Keratinocyte (primary cell): Measurements from ENCODE around the gene G6PD. TPM values are rescaled to one million over a fixed set of nuclear protein-coding genes. Genes with fewer than 3 reads are reported as not detected.

ENCODE experiments used
- DNase-seq: peaks from one replicate; pipeline ENCODE4 v3.0.0-alpha.2; 2011; ENCODE audit warnings: low read depth, missing footprints, low spot score
- FAIRE-seq: peaks from 2 replicates; lab custom pipeline; 2011; peaks lifted over from hg19 to GRCh38; lab: Jason Lieb, UNC
- H2AFZ ChIP-seq: 2 replicates; pipeline ENCODE4 v1.6.0; 2012; ENCODE audit warnings: low read length, control low read depth, inconsistent platforms; ENCODE audit not compliant: control insufficient read depth
- H3K27ac ChIP-seq: 2 replicates; pipeline ENCODE4 v1.5.1; 2011; ENCODE audit warnings: low read length; ENCODE audit not compliant: control insufficient read depth, insufficient read depth
- H3K27me3 ChIP-seq: 3 replicates; pipeline ENCODE4 v1.6.0; 2011; ENCODE audit warnings: low read length; ENCODE audit not compliant: control insufficient read depth, insufficient read depth; ENCODE audit errors: extremely low read depth
- H3K36me3 ChIP-seq, 2 experiments: 2 replicates in 1 of 2; 3 replicates in 1 of 2; pipeline ENCODE4 v1.5.1; 2011; ENCODE audit warnings: low read length in 2 of 2, mild to moderate bottlenecking in 1 of 2; ENCODE audit not compliant: control insufficient read depth in 2 of 2, insufficient read depth in 2 of 2; ENCODE audit errors: extremely low read depth in 1 of 2
- H3K4me1 ChIP-seq: 3 replicates; pipeline ENCODE4 v1.5.1; 2011; ENCODE audit warnings: low read length; ENCODE audit not compliant: control insufficient read depth, insufficient read depth; ENCODE audit errors: extremely low read depth
- H3K4me2 ChIP-seq: 3 replicates; pipeline ENCODE4 v1.6.0; 2011; ENCODE audit warnings: low read depth, low read length; ENCODE audit not compliant: control insufficient read depth, insufficient read depth; ENCODE audit errors: extremely low read depth
- H3K4me3 ChIP-seq, 3 experiments: fragments of 200-600 bp in 1 of 3; sonication (generic) in 1 of 3; 2 replicates in 2 of 3; 3 replicates in 1 of 3; pipeline ENCODE4 v1.5.1; 2011 to 2016; ENCODE audit warnings: low read length in 3 of 3, mild to moderate bottlenecking in 3 of 3, control low read depth in 2 of 3, inconsistent platforms in 1 of 3, low read depth in 1 of 3, mixed read lengths in 1 of 3, mixed run types in 1 of 3, moderate library complexity in 1 of 3; ENCODE audit not compliant: control insufficient read depth in 2 of 3, insufficient read depth in 2 of 3; ENCODE audit errors: extremely low read depth in 1 of 3
- H3K79me2 ChIP-seq: 2 replicates; pipeline ENCODE4 v1.6.0; 2012; ENCODE audit warnings: low read length; ENCODE audit not compliant: control insufficient read depth, insufficient read depth
- H3K9ac ChIP-seq: 3 replicates; pipeline ENCODE4 v1.6.0; 2011; ENCODE audit warnings: low read length; ENCODE audit not compliant: control insufficient read depth, insufficient read depth; ENCODE audit errors: extremely low read depth
- H3K9me1 ChIP-seq: 3 replicates; pipeline ENCODE4 v1.6.0; 2011; ENCODE audit warnings: low read length; ENCODE audit not compliant: control insufficient read depth, insufficient read depth; ENCODE audit errors: extremely low read depth
- H3K9me3 ChIP-seq: 2 replicates; pipeline ENCODE4 v1.5.1; 2012; ENCODE audit warnings: low read depth, low read length; ENCODE audit not compliant: control insufficient read depth
- H4K20me1 ChIP-seq: 3 replicates; pipeline ENCODE4 v1.6.0; 2011; ENCODE audit warnings: low read length; ENCODE audit not compliant: control insufficient read depth, insufficient read depth; ENCODE audit errors: extremely low read depth
- EZH2 ChIP-seq: IDR thresholded peaks from one replicate; pipeline ENCODE4 v1.6.1; 2012; ENCODE audit warnings: inconsistent platforms, mild to moderate bottlenecking, low read length, moderate library complexity
- dilution Hi-C: fragments of 300-500 bp; cut with MboI; formaldehyde crosslinking; loops from one replicate; pipeline ENCODE4 v1.7.0; 2020; ENCODE audit warnings: low sequenced_read_pairs; ENCODE audit not compliant: extremely low pct_ligation_motif_present
- polyA plus RNA-seq, 5 experiments: library from polyadenylated mRNA; depleted of rRNA in 3 of 5; stranded (reverse) in 3 of 5; stranded (forward) in 1 of 5; unstranded in 1 of 5; fragments of >200 nt; gene quantifications; 1 replicate in 1 of 5; 2 replicates in 3 of 5; 3 replicates in 1 of 5; pipeline versions ENCODE4 v1.2.1 to v1.2.3, GENCODE V29; 2011 to 2012; ENCODE audit warnings: missing spikeins in 2 of 5, low read depth in 1 of 5, low replicate concordance in 1 of 5
- TF ChIP-seq, protein P1 (sequence below), 3 experiments: IDR thresholded peaks in 1 of 3; conservative IDR thresholded peaks in 1 of 3; optimal IDR thresholded peaks in 1 of 3; 2 replicates in 2 of 3; 3 replicates in 1 of 3; pipeline versions ENCODE3 to v1.5.1; 2011; ENCODE audit warnings: low read length in 3 of 3, mild to moderate bottlenecking in 3 of 3, moderate library complexity in 2 of 3, control low read depth in 1 of 3, inconsistent platforms in 1 of 3; ENCODE audit not compliant: insufficient read depth in 2 of 3; ENCODE audit errors: extremely low read depth in 1 of 3

The G6PD gene
- polyA plus RNA-seq, 1 donor (not counting 4 experiments of a cell fraction or from before 2014, with no cell fraction given), result 41.6 TPM

DNA sequence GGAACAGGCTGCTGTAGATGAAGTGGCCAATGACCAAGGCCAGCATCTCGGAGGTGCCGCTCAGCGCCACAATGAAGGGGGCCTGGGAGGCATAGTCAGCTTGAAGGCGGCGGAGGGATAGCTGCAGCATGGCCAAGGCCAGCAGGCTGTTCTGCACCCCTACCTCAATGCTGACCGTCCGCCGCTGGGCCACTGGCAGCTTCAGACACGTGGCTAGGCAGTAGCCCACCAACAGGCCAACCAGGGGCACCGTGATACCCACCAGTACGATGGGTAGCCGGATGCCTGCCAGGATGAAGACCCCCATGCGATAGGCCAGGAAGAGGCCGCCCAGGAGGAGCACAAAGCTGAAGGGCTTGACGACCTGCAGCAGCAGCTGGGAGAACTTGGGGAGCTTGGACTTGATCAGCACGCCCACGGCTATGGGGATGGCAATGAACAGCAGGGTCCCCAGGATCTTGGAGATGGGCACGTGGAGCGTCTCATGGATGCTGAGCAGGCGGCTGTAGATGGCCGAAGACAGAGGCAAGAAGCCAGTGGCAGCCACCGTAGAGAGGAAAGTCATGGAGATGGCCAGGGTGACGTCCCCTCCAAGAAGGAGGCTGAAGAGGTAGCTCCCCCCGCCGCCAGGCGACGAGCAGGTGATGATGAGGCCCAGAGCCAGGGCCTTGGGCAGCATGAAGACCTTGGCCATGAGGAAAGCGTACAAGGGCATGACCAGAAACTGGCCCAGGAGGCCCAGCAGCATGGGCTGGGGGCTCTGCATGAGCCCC lies 58.9 kb downstream of the G6PD start:
- no peak overlapping the region for H3K4me2 ChIP-seq
- TF ChIP-seq, protein P1, sequence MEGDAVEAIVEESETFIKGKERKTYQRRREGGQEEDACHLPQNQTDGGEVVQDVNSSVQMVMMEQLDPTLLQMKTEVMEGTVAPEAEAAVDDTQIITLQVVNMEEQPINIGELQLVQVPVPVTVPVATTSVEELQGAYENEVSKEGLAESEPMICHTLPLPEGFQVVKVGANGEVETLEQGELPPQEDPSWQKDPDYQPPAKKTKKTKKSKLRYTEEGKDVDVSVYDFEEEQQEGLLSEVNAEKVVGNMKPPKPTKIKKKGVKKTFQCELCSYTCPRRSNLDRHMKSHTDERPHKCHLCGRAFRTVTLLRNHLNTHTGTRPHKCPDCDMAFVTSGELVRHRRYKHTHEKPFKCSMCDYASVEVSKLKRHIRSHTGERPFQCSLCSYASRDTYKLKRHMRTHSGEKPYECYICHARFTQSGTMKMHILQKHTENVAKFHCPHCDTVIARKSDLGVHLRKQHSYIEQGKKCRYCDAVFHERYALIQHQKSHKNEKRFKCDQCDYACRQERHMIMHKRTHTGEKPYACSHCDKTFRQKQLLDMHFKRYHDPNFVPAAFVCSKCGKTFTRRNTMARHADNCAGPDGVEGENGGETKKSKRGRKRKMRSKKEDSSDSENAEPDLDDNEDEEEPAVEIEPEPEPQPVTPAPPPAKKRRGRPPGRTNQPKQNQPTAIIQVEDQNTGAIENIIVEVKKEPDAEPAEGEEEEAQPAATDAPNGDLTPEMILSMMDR (optimal IDR thresholded peaks at IDR 0.05 in 1 of 3, IDR thresholded peaks at IDR 0.05 in 1 of 3, conservative IDR thresholded peaks at IDR 0.05 in 1 of 3; ENCODE audit: extremely low read depth in 1 of 3, insufficient read depth in 2 of 3, low read length in 3 of 3), result no peak
- no peak for TF ChIP-seq EZH2
- H3K4me1 ChIP-seq, result peaks cover 13% of the 10 kb centered on the region
- no peak overlapping the region for H3K4me3 ChIP-seq
- DNase-seq, result no peak
- H4K20me1 ChIP-seq, result no peaks in the 10 kb centered on the region
- peaks cover 5 to 8% of the 10 kb centered on the region in 2 experiments for H3K36me3 ChIP-seq
- dilution Hi-C loops, result no loop called here
- no peak overlapping the region for H3K27ac ChIP-seq
- H3K79me2 ChIP-seq, result peaks cover 11% of the 10 kb centered on the region
- no peaks in the 10 kb centered on the region for H3K9me3 ChIP-seq
- FAIRE-seq, result no peak
- H3K9me1 ChIP-seq, result no peaks in the 10 kb centered on the region
- no peaks in the 10 kb centered on the region for H3K27me3 ChIP-seq
- no peak overlapping the region for H2AFZ ChIP-seq
- no peak overlapping the region for H3K9ac ChIP-seq

DNA sequence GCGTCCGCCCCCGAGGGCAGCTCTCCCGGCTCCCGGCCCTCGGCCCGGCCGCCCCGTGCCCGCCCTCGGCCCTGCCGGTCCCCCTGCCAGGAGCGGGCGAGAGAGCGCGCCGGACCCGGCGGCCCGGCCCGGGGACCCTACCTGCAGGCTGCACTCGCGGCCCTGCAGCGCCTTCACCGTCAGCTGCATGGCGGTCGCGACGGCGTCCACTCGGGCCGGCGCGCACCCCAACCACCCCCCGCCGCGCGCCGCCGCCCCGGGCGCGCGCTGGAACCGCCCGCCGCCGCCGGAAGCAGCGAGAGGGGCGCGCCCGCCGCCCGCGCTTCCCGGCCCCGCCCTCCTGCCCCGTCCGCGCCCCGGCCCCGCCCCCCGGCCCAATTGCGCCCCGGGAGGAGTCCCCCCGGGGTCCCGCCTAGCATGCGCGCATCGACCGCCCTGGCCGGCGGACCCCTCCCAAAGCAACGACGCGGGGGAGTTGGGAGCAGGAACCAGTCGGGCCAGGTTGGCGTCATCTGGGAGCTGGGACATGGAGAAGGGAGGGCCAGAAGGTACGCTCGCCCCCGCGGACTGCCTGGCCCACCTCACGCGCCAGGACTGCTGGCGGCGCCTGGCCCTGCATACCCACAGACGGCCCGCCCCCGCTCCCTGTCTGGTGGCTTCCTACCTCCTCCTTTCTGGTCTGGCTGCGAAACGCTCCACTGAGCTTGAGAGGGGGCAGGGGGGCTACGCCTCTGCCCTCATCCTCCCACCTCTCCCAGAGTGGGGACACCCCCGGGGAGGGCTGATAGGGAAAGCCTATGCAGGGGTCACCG lies 60.0 kb downstream of the G6PD start, which contains the start of gene UBL4A:
TSS of gene UBL4A (minus strand) at position 220 of the 812 bp plus-strand sequence. CDS start at position 189, 31 bp downstream.
- no peak within 1 kb of the TSS for H2AFZ ChIP-seq
- H4K20me1 ChIP-seq, result no peaks in the 10 kb centered on the region
- TF ChIP-seq EZH2, result no peak
- TF ChIP-seq, protein P1 (optimal IDR thresholded peaks at IDR 0.05 in 1 of 3, IDR thresholded peaks at IDR 0.05 in 1 of 3, conservative IDR thresholded peaks at IDR 0.05 in 1 of 3; ENCODE audit: extremely low read depth in 1 of 3, insufficient read depth in 2 of 3, low read length in 3 of 3), result no peak
- DNase-seq (peak; percentile 5), FAIRE-seq (no peak)
- dilution Hi-C loops, result no loop called here
- H3K4me1 ChIP-seq, result peaks cover 13% of the 10 kb centered on the region
- peaks cover 5 to 8% of the 10 kb centered on the region in 2 experiments for H3K36me3 ChIP-seq
- H3K9me1 ChIP-seq, result no peaks in the 10 kb centered on the region
- no peaks in the 10 kb centered on the region for H3K27me3 ChIP-seq
- no peak within 1 kb of the TSS for H3K27ac ChIP-seq
- peak within 1 kb of the TSS; percentile 47 to 58 (median 55) for H3K4me3 ChIP-seq
- H3K9ac ChIP-seq, result peak within 1 kb of the TSS; percentile 60
- no peaks in the 10 kb centered on the region for H3K9me3 ChIP-seq
- H3K4me2 ChIP-seq, result peak within 1 kb of the TSS; percentile 70
- peaks cover 11% of the 10 kb centered on the region for H3K79me2 ChIP-seq
